HCT116 (cell line): ENCODE data around the gene KDM6B. TPM values are rescaled to one million over a fixed set of nuclear protein-coding genes. Genes with fewer than 3 reads are reported as not detected.

Source experiments
- ATAC-seq: fragments of 200-7000 bp; cut with Tn5 transposase; 2 replicates; pipeline ENCODE4 v1.9.1; 2020; ENCODE audit warnings: mild to moderate bottlenecking, moderate library complexity
- BruUV-seq: library from RNA; stranded (reverse); fragments of 400-500 nt; replicated peaks from 2 replicates; lab custom pipeline; 2021; lab: Mats Ljungman, UMichigan
- CTCF ChIA-PET: fragments of 300-600 bp; sonication (Branson Sonifier 250); formaldehyde crosslinking; loops from one replicate; lab custom pipeline; 2021; ENCODE audit warnings: antibody characterized with exemption; lab: Charles Lee
- POLR2A ChIA-PET: fragments of 300-600, 350-600 bp; sonication (Branson Sonifier 250); formaldehyde crosslinking; loops from one replicate; lab custom pipeline; 2021; ENCODE audit warnings: antibody characterized with exemption; lab: Charles Lee
- RAD21 ChIA-PET, 2 experiments: fragments of 300-600 bp; sonication (Branson Sonifier 250); formaldehyde crosslinking; loops; one replicate each; lab custom pipeline; 2023; ENCODE audit warnings: low total read pairs in 2 of 2; ENCODE audit not compliant: uncharacterized antibody in 2 of 2, unreplicated experiment in 2 of 2, low non-redundant PET in 1 of 2; lab: Charles Lee
- DNase-seq: peaks from one replicate; pipeline ENCODE4 v3.0.0-alpha.2; 2010; ENCODE audit warnings: low read depth, low spot score
- H2AFZ ChIP-seq: fragments of 200-600 bp; shearing (Covaris generic), sonication (generic); 2 replicates; pipeline ENCODE4 v1.6.1; 2017; ENCODE audit warnings: low read depth, mixed run types, mixed read lengths, antibody characterized with exemption, low read length; ENCODE audit not compliant: poor library complexity, severe bottlenecking
- H3K27ac ChIP-seq: 2 replicates; pipeline ENCODE4 v1.5.1; 2012; ENCODE audit warnings: low read depth, low read length
- H3K27me3 ChIP-seq: fragments of 200-600 bp; sonication (generic); 2 replicates; pipeline ENCODE4 v1.6.1; 2016; ENCODE audit warnings: mixed run types, low read length, mixed read lengths; ENCODE audit not compliant: insufficient read depth
- H3K36me3 ChIP-seq, 2 experiments: fragments of 200-500 bp in 1 of 2; fragments of 200-600 bp in 1 of 2; sonication (Bioruptor generic) in 1 of 2; sonication (generic) in 1 of 2; 2 replicates each; pipeline versions ENCODE4 v1.5.1 to v1.6.1; 2014 to 2016; ENCODE audit warnings: low read length in 2 of 2, inconsistent platforms in 1 of 2, mixed read lengths in 1 of 2, mixed run types in 1 of 2; ENCODE audit not compliant: insufficient read depth in 2 of 2, control insufficient read depth in 1 of 2
- H3K4me1 ChIP-seq, 2 experiments: fragments of 200-600 bp in 1 of 2; sonication (generic) in 1 of 2; 2 replicates each; pipeline versions ENCODE4 v1.5.1 to v1.6.1; 2012 to 2017; ENCODE audit warnings: low read length in 2 of 2, inconsistent platforms in 1 of 2, mild to moderate bottlenecking in 1 of 2, mixed read lengths in 1 of 2, mixed run types in 1 of 2, moderate library complexity in 1 of 2; ENCODE audit not compliant: insufficient read depth in 2 of 2, control insufficient read depth in 1 of 2
- H3K4me2 ChIP-seq: fragments of 200-600 bp; sonication (generic); 2 replicates; pipeline ENCODE4 v1.6.1; 2017; ENCODE audit warnings: mixed run types, low read length, mixed read lengths
- H3K4me3 ChIP-seq, 2 experiments: fragments of 200-600 bp in 1 of 2; sonication (generic) in 1 of 2; replicated peaks in 1 of 2; 2 replicates each; pipeline ENCODE4 v1.5.1; 2011 to 2016; ENCODE audit warnings: low read length in 2 of 2, control low read depth in 1 of 2, low read depth in 1 of 2, mild to moderate bottlenecking in 1 of 2, mixed read lengths in 1 of 2, mixed run types in 1 of 2
- H3K79me2 ChIP-seq: fragments of 200-600 bp; sonication (generic); 2 replicates; pipeline ENCODE4 v1.6.1; 2017; ENCODE audit warnings: mild to moderate bottlenecking, mixed run types, low read length, moderate library complexity, mixed read lengths; ENCODE audit not compliant: insufficient read depth
- H3K9ac ChIP-seq: fragments of 200-600 bp; sonication (generic); 2 replicates; pipeline ENCODE4 v1.6.1; 2016; ENCODE audit warnings: low read length, mixed read lengths
- H3K9me2 ChIP-seq: fragments of 200-600 bp; sonication (generic), shearing (Covaris generic); 2 replicates; pipeline ENCODE4 v1.6.1; 2017; ENCODE audit warnings: mixed run types, mild to moderate bottlenecking, moderate library complexity; ENCODE audit not compliant: insufficient read depth
- H3K9me3 ChIP-seq, 2 experiments: fragments of 200-500 bp in 1 of 2; fragments of 200-600 bp in 1 of 2; sonication (Bioruptor generic) in 1 of 2; sonication (generic) in 1 of 2; 2 replicates each; pipeline ENCODE4 v1.6.1; 2014 to 2017; ENCODE audit warnings: low read length in 2 of 2, mixed read lengths in 2 of 2, inconsistent platforms in 1 of 2, low read depth in 1 of 2, mild to moderate bottlenecking in 1 of 2, mixed run types in 1 of 2, moderate library complexity in 1 of 2; ENCODE audit not compliant: control insufficient read depth in 1 of 2, insufficient read depth in 1 of 2
- H4K20me1 ChIP-seq: fragments of 200-600 bp; sonication (generic), shearing (Covaris generic); 2 replicates; pipeline ENCODE4 v1.6.1; 2017; ENCODE audit warnings: mixed run types, mild to moderate bottlenecking, moderate library complexity; ENCODE audit not compliant: insufficient read depth
- ATF3 ChIP-seq: IDR thresholded peaks from 2 replicates; pipeline ENCODE4 v1.6.1; 2012
- CEBPB ChIP-seq: IDR thresholded peaks from 2 replicates; pipeline ENCODE4 v1.6.1; 2012; ENCODE audit warnings: low read depth
- CTCF ChIP-seq, 3 experiments: fragments of 200-600 bp in 1 of 3; sonication (generic) in 1 of 3; IDR thresholded peaks in 2 of 3; conservative IDR thresholded peaks in 1 of 3; 2 replicates each; pipeline ENCODE4 v1.5.1; 2012 to 2017; ENCODE audit warnings: low read depth in 2 of 3, low read length in 2 of 3, antibody characterized with exemption in 1 of 3, borderline replicate concordance in 1 of 3, control low read depth in 1 of 3, mild to moderate bottlenecking in 1 of 3, mixed read lengths in 1 of 3, mixed run types in 1 of 3, moderate library complexity in 1 of 3; ENCODE audit not compliant: insufficient read depth in 1 of 3
- EZH2 ChIP-seq: fragments of 200-600 bp; sonication (generic); IDR thresholded peaks from 2 replicates; pipeline ENCODE4 v1.6.1; 2017; ENCODE audit warnings: antibody characterized with exemption, mixed run types
- EZH2phosphoT487 ChIP-seq: fragments of 200-600 bp; IDR thresholded peaks from 2 replicates; pipeline ENCODE4 v1.6.1; 2018; ENCODE audit warnings: antibody characterized with exemption, borderline replicate concordance
- FOSL1 ChIP-seq: IDR thresholded peaks from 2 replicates; pipeline ENCODE4 v1.6.1; 2012; ENCODE audit warnings: low read depth
- JUND ChIP-seq: IDR thresholded peaks from 2 replicates; pipeline ENCODE4 v1.6.1; 2012
- POLR2A ChIP-seq: IDR thresholded peaks from 2 replicates; pipeline ENCODE4 v1.7.0; 2011; ENCODE audit warnings: borderline replicate concordance; ENCODE audit not compliant: insufficient read depth, insufficient read length; ENCODE audit errors: extremely low read depth
- POLR2AphosphoS5 ChIP-seq: IDR thresholded peaks from 2 replicates; pipeline ENCODE4 v1.6.1; 2011; ENCODE audit warnings: mild to moderate bottlenecking, low read depth, low read length, moderate library complexity
- RAD21 ChIP-seq: IDR thresholded peaks from 2 replicates; pipeline ENCODE4 v1.6.1; 2012; ENCODE audit warnings: low read depth, mild to moderate bottlenecking
- REST ChIP-seq: IDR thresholded peaks from 2 replicates; pipeline ENCODE4 v1.6.1; 2012; ENCODE audit warnings: low read depth
- SP1 ChIP-seq: IDR thresholded peaks from 2 replicates; pipeline ENCODE4 v1.6.1; 2012; ENCODE audit warnings: low read depth
- SRF ChIP-seq: IDR thresholded peaks from 2 replicates; pipeline ENCODE4 v1.6.1; 2012; ENCODE audit warnings: low read depth
- TCF7L2 ChIP-seq: IDR thresholded peaks from 2 replicates; pipeline ENCODE4 v1.7.0; 2011; ENCODE audit warnings: borderline replicate concordance, inconsistent platforms; ENCODE audit not compliant: insufficient read depth, insufficient read length; ENCODE audit errors: extremely low read depth
- YY1 ChIP-seq: IDR thresholded peaks from 2 replicates; pipeline ENCODE4 v1.6.1; 2011; ENCODE audit warnings: low read length, low read depth, moderate library complexity, mild to moderate bottlenecking; ENCODE audit not compliant: insufficient replicate concordance; ENCODE audit errors: extremely low read depth
- ZNF274 ChIP-seq: fragments of 200-500 bp; sonication (Bioruptor generic); IDR thresholded peaks from 2 replicates; pipeline ENCODE4 v1.6.1; 2014; ENCODE audit warnings: mild to moderate bottlenecking, low read depth, low read length, inconsistent platforms
- intact Hi-C: fragments of 100-400 bp; cut with micrococcal nuclease; formaldehyde crosslinking; loops from 2 replicates; pipeline ENCODE4 v1.10.0; 2022
- total RNA-seq: library from RNA; stranded (reverse); gene quantifications from one replicate; pipeline ENCODE4 v1.2.1, GENCODE V29; 2021; ENCODE audit not compliant: unreplicated experiment

The KDM6B gene
- total RNA-seq, 1 experiment from 2014 or later = 42.1 TPM

- H3K9ac ChIP-seq = peak overlapping the region; percentile 99
- no peak for TF ChIP-seq SP1
- no peak for TF ChIP-seq CTCF (IDR thresholded peaks at IDR 0.05 in 2 of 3, conservative IDR thresholded peaks at IDR 0.05 in 1 of 3; ENCODE audit: borderline replicate concordance in 1 of 3, insufficient read depth in 1 of 3, low read depth in 2 of 3, low read length in 2 of 3)
- no peak for TF ChIP-seq ATF3
- no peak for TF ChIP-seq EZH2
- TF ChIP-seq CEBPB = no peak
- TF ChIP-seq FOSL1 = no peak
- no peak for TF ChIP-seq ZNF274
- TF ChIP-seq POLR2A = no peak
- TF ChIP-seq JUND = no peak
- no peak for TF ChIP-seq EZH2phosphoT487
- TF ChIP-seq YY1 = no peak
- no peak for TF ChIP-seq POLR2AphosphoS5
- no peak for TF ChIP-seq RAD21
- no peak for TF ChIP-seq SRF
- no peak for TF ChIP-seq TCF7L2
- no peak for TF ChIP-seq REST
- CTCF ChIA-PET = interaction anchor here (1.0 kb wide), 2 partner anchors 16 to 148 kb away, joined by 3 read pairs; partner anchors contain the start of gene NAA38
Observed at GRCh38 chr17:7840875-7841274, 6.9 kb downstream of the KDM6B start.

More at GRCh38 chr17:7840875-7841274, 6.9 kb downstream of the KDM6B start:
- DNase-seq (no peak), ATAC-seq (no peak)
- Histone ChIP-seq H3K36me3 (peaks cover 0 to 3% of the 10 kb centered on the region in 2 experiments; a peak in 2 of 4 replicates), H3K4me3 (peak overlapping the region; percentile 92 to 94), H3K4me2 (peak overlapping the region; percentile 99), H3K4me1 (peaks cover 41 to 69% of the 10 kb centered on the region in 2 experiments), H3K79me2 (peaks cover 59% of the 10 kb centered on the region), H3K27me3 (no peaks in the 10 kb centered on the region), H2AFZ (no peak overlapping the region), H3K9me3 (no peaks in the 10 kb centered on the region), H4K20me1 (no peaks in the 10 kb centered on the region), H3K27ac (peak overlapping the region; percentile 97), H3K9me2 (no peaks in the 10 kb centered on the region)
- ChIA-PET RAD21 (no interaction called here), POLR2A (interaction anchor here (1.8 kb wide), 1 partner anchor 16 kb away, joined by 15 read pairs; the partner anchor contains the start of gene NAA38)
- intact Hi-C loops = loop anchor here (5.0 kb wide), 1 partner anchor 99 kb away; no protein-coding TSS in a partner anchor
- BruUV-seq = TSS peak; percentile 51
